ENCODE results near the gene RCL1. TPM values are rescaled to one million over a fixed set of nuclear protein-coding genes. Genes with fewer than 3 reads are reported as not detected.

The RCL1 gene
- total and polyA plus RNA-seq, 8 donors, result 11.3 to 153 (median 21.9) TPM

GRCh38 chr9:4815381-4815956 lies 22.7 kb downstream of the RCL1 start:
- peak overlapping the region in 2 of 4 donors; percentile 31 to 68 for H3K27ac ChIP-seq
- peaks cover 0 to 26% (median 0%) of the 10 kb centered on the region in 3 donors for H3K4me1 ChIP-seq
- no peak for FAIRE-seq
- ATAC-seq, result peak in 2 of 4 donors; percentile 27 to 61
- no peaks in the 10 kb centered on the region for H3K27me3 ChIP-seq
- WGBS, 2 donors, result 76 to 78% methylated on average over 7 of the region's 7 CpGs
- no peak for TF ChIP-seq CTCF (IDR thresholded peaks at IDR 0.05)
- intact Hi-C loops (cut with DNase I), result no loop called here
- no peaks in the 10 kb centered on the region for H3K9me3 ChIP-seq
- no peaks in the 10 kb centered on the region for H3K36me3 ChIP-seq
- no peak overlapping the region for H3K4me3 ChIP-seq
- DNase-seq, result no peak

GRCh38 chr9:4820168-4820567 lies 27.4 kb downstream of the RCL1 start:
- Histone ChIP-seq H3K9me3 (no peaks in the 10 kb centered on the region), H3K36me3 (no peaks in the 10 kb centered on the region), H3K4me3 (no peak overlapping the region), H3K27me3 (no peaks in the 10 kb centered on the region), H3K4me1 (peaks cover 0 to 18% (median 0%) of the 10 kb centered on the region in 3 donors), H3K27ac (no peak overlapping the region)
- DNase-seq (no peak), ATAC-seq (no peak), FAIRE-seq (no peak)
- TF ChIP-seq CTCF (IDR thresholded peaks at IDR 0.05), result no peak
- intact Hi-C loops (cut with DNase I), result no loop called here
- 83 to 85% methylated on average over 6 of the region's 6 CpGs for WGBS, 2 donors

GRCh38 chr9:4821133-4821532 lies 28.4 kb downstream of the RCL1 start:
- Histone ChIP-seq H3K4me3 (no peak overlapping the region), H3K27me3 (no peaks in the 10 kb centered on the region), H3K9me3 (no peaks in the 10 kb centered on the region), H3K4me1 (peaks cover 0 to 10% (median 0%) of the 10 kb centered on the region in 3 donors), H3K36me3 (no peaks in the 10 kb centered on the region), H3K27ac (no peak overlapping the region)
- no peak for TF ChIP-seq CTCF (IDR thresholded peaks at IDR 0.05)
- 69 to 73% methylated on average over 2 of the region's 2 CpGs for WGBS, 2 donors
- ATAC-seq (peak in 1 of 4 donors; percentile 19), FAIRE-seq (no peak), DNase-seq (no peak)
- intact Hi-C loops (cut with DNase I), result no loop called here

- DNase-seq (no peak), FAIRE-seq (no peak), ATAC-seq (peak in 2 of 4 donors; percentile 14 to 30)
- Histone ChIP-seq H3K27ac (no peak overlapping the region), H3K4me1 (peaks cover 0 to 2% (median 0%) of the 10 kb centered on the region in 3 donors), H3K4me3 (no peak overlapping the region), H3K9me3 (no peaks in the 10 kb centered on the region), H3K36me3 (no peaks in the 10 kb centered on the region), H3K27me3 (no peaks in the 10 kb centered on the region)
- intact Hi-C loops (cut with DNase I), result no loop called here
- TF ChIP-seq CTCF (IDR thresholded peaks at IDR 0.05), result no peak
Observed at GRCh38 chr9:4822057-4822456, 29.3 kb downstream of the RCL1 start.

GRCh38 chr9:4826417-4827166 lies 33.8 kb downstream of the RCL1 start:
- WGBS, 2 donors, result 97% methylated on average over 7 of the region's 7 CpGs

More at GRCh38 chr9:4826417-4827166, 33.8 kb downstream of the RCL1 start:
- H3K4me3 ChIP-seq, result no peak overlapping the region
- FAIRE-seq, result no peak
- H3K4me1 ChIP-seq, result peaks cover 9 to 19% (median 11%) of the 10 kb centered on the region in 3 donors
- TF ChIP-seq CTCF (IDR thresholded peaks at IDR 0.05), result no peak
- H3K27me3 ChIP-seq, result no peaks in the 10 kb centered on the region
- no peak for DNase-seq
- H3K36me3 ChIP-seq, result no peaks in the 10 kb centered on the region
- no peaks in the 10 kb centered on the region for H3K9me3 ChIP-seq
- ATAC-seq, result no peak
- H3K27ac ChIP-seq, result no peak overlapping the region
- intact Hi-C loops (cut with DNase I), result no loop called here

All from pancreas (tissue), 10 donors.